Endothelial cell of hepatic sinusoid (primary cell): Measurements from ENCODE around the gene FRRS1L.

Experiments used
- in situ Hi-C: cut with HindIII; loops from 2 replicates; pipeline ENCODE4 v1.10.0; 2017; ENCODE audit warnings: low sequenced_read_pairs

Gene FRRS1L, protein sequence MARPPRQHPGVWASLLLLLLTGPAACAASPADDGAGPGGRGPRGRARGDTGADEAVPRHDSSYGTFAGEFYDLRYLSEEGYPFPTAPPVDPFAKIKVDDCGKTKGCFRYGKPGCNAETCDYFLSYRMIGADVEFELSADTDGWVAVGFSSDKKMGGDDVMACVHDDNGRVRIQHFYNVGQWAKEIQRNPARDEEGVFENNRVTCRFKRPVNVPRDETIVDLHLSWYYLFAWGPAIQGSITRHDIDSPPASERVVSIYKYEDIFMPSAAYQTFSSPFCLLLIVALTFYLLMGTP

GRCh38 chr9:109166771-109167601 is at the start of gene FRRS1L:
TSS of gene FRRS1L (minus strand) at chr9:109167249. CDS start at chr9:109167138, 111 bp downstream.
- in situ Hi-C loops = no loop called here

DNA sequence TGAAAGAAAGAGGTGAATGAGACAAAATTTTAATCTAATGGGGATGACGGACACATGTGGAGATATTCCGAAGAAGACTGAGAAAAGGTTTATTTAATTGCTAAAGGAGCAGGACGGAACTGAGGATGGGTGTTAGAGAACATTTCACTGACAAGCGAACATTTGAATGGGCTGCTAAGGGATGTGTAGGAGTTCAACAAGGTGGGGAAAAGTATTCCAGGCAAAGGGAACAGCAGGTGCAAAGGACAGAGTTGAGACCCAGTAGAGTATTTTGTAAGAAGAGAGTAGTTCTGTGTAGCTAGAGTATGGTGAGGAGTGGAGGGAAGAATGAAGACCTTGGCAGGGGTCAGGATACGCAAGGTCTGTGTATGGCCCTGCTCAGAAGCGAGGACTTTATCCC is 47.4 kb upstream of the FRRS1L start:
- in situ Hi-C loops = no loop called here

- in situ Hi-C loops = no loop called here
Measured at GRCh38 chr9:109213285-109214121, 46.5 kb upstream of the FRRS1L start.

GRCh38 chr9:109212768-109213167 is 45.7 kb upstream of the FRRS1L start:
- in situ Hi-C loops = no loop called here

DNA sequence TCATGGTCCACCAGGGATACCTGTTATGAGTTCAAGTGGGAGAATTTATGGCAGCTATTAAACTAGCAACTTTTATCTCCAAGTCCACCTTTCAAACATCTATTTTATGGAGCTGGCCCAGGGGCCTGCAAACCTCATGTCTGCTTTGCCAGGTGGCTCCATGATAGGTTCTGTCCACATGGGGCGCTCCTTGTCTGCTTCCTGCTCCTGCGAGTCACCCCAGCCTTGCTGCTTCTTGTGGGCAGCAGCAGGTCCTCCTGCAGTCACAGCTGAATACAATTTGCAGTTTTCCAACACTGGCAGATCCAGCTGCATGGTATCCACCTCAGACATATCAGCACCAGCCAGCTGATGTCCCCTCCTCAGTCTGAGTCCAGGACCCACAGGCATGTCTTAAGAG is 39.6 kb upstream of the FRRS1L start:
- in situ Hi-C loops = no loop called here

GRCh38 chr9:109205526-109205925 is 38.5 kb upstream of the FRRS1L start:
- in situ Hi-C loops = no loop called here

- in situ Hi-C loops = no loop called here
Measured at GRCh38 chr9:109203761-109204360, 36.8 kb upstream of the FRRS1L start.

DNA sequence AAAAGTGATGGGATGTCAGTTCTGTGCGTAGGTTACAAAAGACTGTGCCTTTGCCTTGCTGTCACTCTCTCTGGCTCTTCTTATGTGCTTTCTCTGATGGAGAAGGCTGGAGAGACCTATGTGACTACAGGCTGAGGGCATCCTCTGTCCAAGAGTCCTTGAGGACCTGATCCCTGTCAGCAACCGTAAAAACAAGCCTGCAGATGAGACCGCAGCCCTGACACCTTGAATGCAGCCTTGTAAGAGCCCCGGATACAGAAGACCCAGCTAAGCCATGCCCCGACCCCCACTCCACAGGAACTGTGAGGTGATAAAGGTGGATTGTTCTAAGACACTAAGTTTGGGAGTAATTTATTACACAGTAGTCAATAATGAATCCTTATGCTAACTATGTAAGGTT is 32.6 kb upstream of the FRRS1L start:
- in situ Hi-C loops = no loop called here

- in situ Hi-C loops = no loop called here
Measured at GRCh38 chr9:109198736-109199382, 31.8 kb upstream of the FRRS1L start.

- in situ Hi-C loops = no loop called here
Measured at GRCh38 chr9:109193974-109194556, 27.0 kb upstream of the FRRS1L start.

DNA sequence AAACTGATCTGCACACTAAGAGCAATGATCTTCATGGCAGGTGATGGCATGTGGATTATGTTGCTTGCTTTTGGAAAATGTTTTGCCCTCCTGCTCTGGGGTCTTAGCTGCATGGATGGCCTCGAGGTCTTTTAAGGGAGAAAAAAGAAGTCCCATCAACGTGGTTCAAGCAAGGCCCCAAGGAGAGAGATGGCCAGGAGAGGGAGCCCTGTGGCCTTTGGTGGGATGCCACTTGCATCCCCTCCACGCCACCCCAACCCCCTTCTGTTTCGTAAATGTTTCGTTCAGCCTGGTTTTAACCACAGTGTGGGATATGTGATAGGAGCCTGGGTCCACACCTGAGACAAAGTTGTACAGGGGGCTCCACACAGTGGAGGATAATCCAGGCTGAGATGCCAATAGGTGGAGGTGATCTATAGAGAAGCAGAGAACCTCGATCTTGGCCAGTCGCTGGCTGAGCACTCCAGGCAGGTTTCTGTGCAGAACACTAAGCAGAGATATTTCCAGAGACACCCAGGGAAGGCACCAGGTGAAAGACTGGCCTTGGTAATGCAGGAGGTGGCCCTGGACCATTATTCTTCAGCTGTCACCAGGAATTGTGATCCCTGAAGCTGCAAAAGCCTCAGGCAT is 25.8 kb upstream of the FRRS1L start:
- in situ Hi-C loops = no loop called here

- in situ Hi-C loops = no loop called here
Measured at GRCh38 chr9:109191746-109192145, 24.7 kb upstream of the FRRS1L start.

DNA sequence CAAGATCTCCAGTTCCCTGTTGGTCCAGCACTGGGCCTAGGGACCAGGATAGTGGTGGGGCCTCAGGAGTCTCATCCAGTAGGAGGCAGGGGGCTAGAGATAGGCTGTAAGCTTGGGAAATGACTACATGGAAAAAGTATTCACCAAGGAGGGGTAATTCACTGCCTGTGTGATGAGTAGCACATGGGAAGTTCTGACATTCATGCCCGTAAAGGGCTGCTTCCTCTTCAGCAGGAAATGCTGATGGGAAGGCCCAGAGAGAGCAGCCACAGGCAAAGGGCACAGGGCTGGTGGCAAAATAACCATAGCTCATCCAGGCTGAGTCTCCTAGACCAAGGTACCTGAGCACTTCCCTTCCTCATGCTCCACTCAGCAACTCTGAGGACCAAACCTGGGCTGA is 23.1 kb upstream of the FRRS1L start:
- in situ Hi-C loops = no loop called here

DNA sequence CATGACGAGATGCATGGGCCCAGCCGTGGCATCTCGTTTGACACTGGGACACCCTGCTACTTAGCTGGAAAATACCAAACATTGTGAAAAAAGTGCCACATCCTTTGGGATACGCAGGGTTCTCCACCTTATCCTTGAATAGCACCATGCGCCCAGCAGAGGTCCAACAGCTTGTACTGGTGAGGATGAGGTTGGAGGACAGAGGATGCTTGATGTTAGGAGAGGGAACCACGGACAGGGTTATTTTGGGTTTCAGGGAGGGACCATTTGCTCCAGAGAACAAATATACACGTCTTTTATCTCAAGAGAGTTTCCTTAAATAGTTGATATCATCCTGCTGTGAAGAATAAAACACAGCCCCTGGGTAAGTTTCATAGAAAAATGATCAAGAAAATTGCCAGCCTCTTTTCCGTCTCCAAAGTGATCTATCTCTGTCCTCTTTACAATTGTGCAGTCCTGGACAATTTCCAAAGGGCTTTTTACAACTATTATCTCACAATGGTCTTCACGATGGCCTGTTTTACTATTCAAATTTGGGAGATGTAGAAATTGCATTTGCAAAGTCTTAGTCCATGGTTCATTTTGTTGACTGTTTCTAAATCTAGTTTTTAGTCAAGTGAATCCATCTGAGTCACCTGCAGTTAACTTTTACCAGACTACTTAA is 19.9 kb upstream of the FRRS1L start:
- in situ Hi-C loops = no loop called here

- in situ Hi-C loops = no loop called here
Measured at GRCh38 chr9:109182940-109183798, 16.1 kb upstream of the FRRS1L start.

- in situ Hi-C loops = no loop called here
Measured at GRCh38 chr9:109182550-109182939, 15.5 kb upstream of the FRRS1L start.

DNA sequence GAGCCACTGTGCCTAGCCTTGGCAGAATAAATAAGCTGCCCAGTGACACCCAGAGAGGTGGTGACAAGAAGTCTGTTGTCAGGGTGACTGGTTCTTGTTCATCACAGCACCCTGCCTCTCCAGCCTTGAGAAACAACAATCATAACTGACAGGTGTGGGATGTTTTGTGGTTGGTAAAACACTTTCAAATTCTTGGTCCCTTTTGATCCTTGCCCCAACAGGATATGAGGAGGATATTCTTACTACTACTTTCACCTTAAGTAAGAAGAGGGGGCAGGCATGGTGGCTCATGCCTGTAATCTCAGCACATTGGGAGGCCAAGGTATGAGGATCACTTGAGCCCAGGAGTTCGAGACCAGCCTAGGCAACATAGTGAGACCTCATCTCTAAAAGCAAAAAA is 14.2 kb upstream of the FRRS1L start:
- in situ Hi-C loops = no loop called here

- in situ Hi-C loops = no loop called here
Measured at GRCh38 chr9:109179801-109180523, 12.9 kb upstream of the FRRS1L start.
